ENCODE data around the gene KRTAP29-1.
"Not testable (repeated sequence)": the region's sequence is repeated elsewhere in the genome, so short reads cannot be mapped to it uniquely, and the experiment has no call there.

KRTAP29-1 gene

GRCh38 chr17:41301916-41302901 is at the start of gene KRTAP29-1:
Gene KRTAP29-1, minus strand, starts transcription at chr17:41302851. Its CDS starts 0 bp downstream, at chr17:41302851.
- DNase-seq, result no peak

GRCh38 chr17:41351177-41351576 is 48.5 kb upstream of the KRTAP29-1 start:
- no peak for DNase-seq

- not testable (repeated sequence) for DNase-seq
Observed at GRCh38 chr17:41350381-41350878, 47.8 kb upstream of the KRTAP29-1 start, which contains the start of gene KRT33A. Gene KRT33A, minus strand, starts transcription at chr17:41350828. Its CDS starts 61 bp downstream, at chr17:41350767.

GRCh38 chr17:41347869-41348760 is 45.5 kb upstream of the KRTAP29-1 start:
- DNase-seq, result no peak

GRCh38 chr17:41346421-41346820 is 43.8 kb upstream of the KRTAP29-1 start:
- not testable (repeated sequence) for DNase-seq

- no peak for DNase-seq
Observed at GRCh38 chr17:41345992-41346391, 43.3 kb upstream of the KRTAP29-1 start.

GRCh38 chr17:41343029-41343428 is 40.4 kb upstream of the KRTAP29-1 start:
- no peak for DNase-seq

- no peak for DNase-seq
Observed at GRCh38 chr17:41340934-41341861, 38.5 kb upstream of the KRTAP29-1 start.

GRCh38 chr17:41340494-41340893 is 37.8 kb upstream of the KRTAP29-1 start:
- DNase-seq, result no peak

- no peak for DNase-seq
Observed at GRCh38 chr17:41339571-41340172, 37.0 kb upstream of the KRTAP29-1 start.

GRCh38 chr17:41338961-41339485 is 36.4 kb upstream of the KRTAP29-1 start:
- DNase-seq, result no peak

GRCh38 chr17:41335747-41336146 is 33.1 kb upstream of the KRTAP29-1 start:
- DNase-seq, result no peak

- DNase-seq, result no peak
Observed at GRCh38 chr17:41334385-41335305, 32.0 kb upstream of the KRTAP29-1 start.

- DNase-seq, result no peak
Observed at GRCh38 chr17:41333836-41334235, 31.2 kb upstream of the KRTAP29-1 start.

- no peak for DNase-seq
Observed at GRCh38 chr17:41333098-41333497, 30.4 kb upstream of the KRTAP29-1 start.

GRCh38 chr17:41332239-41332638 is 29.6 kb upstream of the KRTAP29-1 start:
- DNase-seq, result no peak

GRCh38 chr17:41331606-41332005 is 29.0 kb upstream of the KRTAP29-1 start:
- DNase-seq, result no peak

GRCh38 chr17:41329279-41329948 is 26.8 kb upstream of the KRTAP29-1 start:
- peak in 1 of 2 experiments; percentile 4 for DNase-seq

GRCh38 chr17:41328207-41328606 is 25.6 kb upstream of the KRTAP29-1 start:
- no peak for DNase-seq
